ENCODE data around the gene PIGBOS1.

The PIGBOS1 gene

GRCh38 chr15:55267401-55268175 is 51.3 kb downstream of the PIGBOS1 start:
- H3K9me3 ChIP-seq = no peaks in the 10 kb centered on the region
- TF ChIP-seq, protein P1, sequence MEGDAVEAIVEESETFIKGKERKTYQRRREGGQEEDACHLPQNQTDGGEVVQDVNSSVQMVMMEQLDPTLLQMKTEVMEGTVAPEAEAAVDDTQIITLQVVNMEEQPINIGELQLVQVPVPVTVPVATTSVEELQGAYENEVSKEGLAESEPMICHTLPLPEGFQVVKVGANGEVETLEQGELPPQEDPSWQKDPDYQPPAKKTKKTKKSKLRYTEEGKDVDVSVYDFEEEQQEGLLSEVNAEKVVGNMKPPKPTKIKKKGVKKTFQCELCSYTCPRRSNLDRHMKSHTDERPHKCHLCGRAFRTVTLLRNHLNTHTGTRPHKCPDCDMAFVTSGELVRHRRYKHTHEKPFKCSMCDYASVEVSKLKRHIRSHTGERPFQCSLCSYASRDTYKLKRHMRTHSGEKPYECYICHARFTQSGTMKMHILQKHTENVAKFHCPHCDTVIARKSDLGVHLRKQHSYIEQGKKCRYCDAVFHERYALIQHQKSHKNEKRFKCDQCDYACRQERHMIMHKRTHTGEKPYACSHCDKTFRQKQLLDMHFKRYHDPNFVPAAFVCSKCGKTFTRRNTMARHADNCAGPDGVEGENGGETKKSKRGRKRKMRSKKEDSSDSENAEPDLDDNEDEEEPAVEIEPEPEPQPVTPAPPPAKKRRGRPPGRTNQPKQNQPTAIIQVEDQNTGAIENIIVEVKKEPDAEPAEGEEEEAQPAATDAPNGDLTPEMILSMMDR (IDR thresholded peaks at IDR 0.05) = no peak
- peaks cover 0 to 5% (median 4%) of the 10 kb centered on the region in 3 donors for H3K36me3 ChIP-seq
- peak; percentile 52 to 73 for DNase-seq
- no peak overlapping the region for H3K4me3 ChIP-seq
- intact Hi-C loops (cut with DNase I; ENCODE audit: low total_unique reads) = no loop called here
- H3K4me1 ChIP-seq = no peaks in the 10 kb centered on the region
- no peak overlapping the region for H3K27ac ChIP-seq
- H3K27me3 ChIP-seq = no peaks in the 10 kb centered on the region

Measured in tibial artery (tissue), 4 donors.